Astrocyte (in vitro differentiated cells and primary cell): Measurements from ENCODE around the gene PTCRA.

Experiments used
- CTCF ChIP-seq: IDR thresholded peaks from 2 replicates; pipeline ENCODE4 v1.5.1; 2011; ENCODE audit warnings: low read depth, mild to moderate bottlenecking, inconsistent platforms, low read length, moderate library complexity; ENCODE audit not compliant: insufficient read depth
- EZH2 ChIP-seq: IDR thresholded peaks from 2 replicates; pipeline ENCODE4 v1.6.1; 2012; ENCODE audit warnings: mild to moderate bottlenecking, low read length, inconsistent platforms; ENCODE audit not compliant: insufficient read depth

GRCh38 chr6:42937548-42938427 lies 21.9 kb downstream of the PTCRA start:
- TF ChIP-seq CTCF, result no peak
- no peak for TF ChIP-seq EZH2
